SJSA1 (cell line): ENCODE results near the gene WFDC10B. TPM values are rescaled to one million over a fixed set of nuclear protein-coding genes. Genes with fewer than 3 reads are reported as not detected.
"Not testable (repeated sequence)": the region's sequence is repeated elsewhere in the genome, so short reads cannot be mapped to it uniquely, and the experiment has no call there.

Experiments
- DNase-seq, 2 experiments: peaks; one replicate each; pipeline ENCODE4 v3.0.0-alpha.2; 2015 to 2020; ENCODE audit warnings: low spot score in 2 of 2, low read depth in 1 of 2
- H3K27ac ChIP-seq: fragments of 250-450 bp; sonication (Bioruptor Pico); 2 replicates; pipeline ENCODE4 v1.5.1; 2020; ENCODE audit warnings: mild to moderate bottlenecking, moderate library complexity
- H3K27me3 ChIP-seq: fragments of 250-450 bp; sonication (Bioruptor Pico); replicated peaks from 2 replicates; pipeline ENCODE4 v1.5.1; 2020; ENCODE audit warnings: mild to moderate bottlenecking, moderate library complexity
- H3K36me3 ChIP-seq: fragments of 250-450 bp; sonication (Bioruptor Pico); 2 replicates; pipeline ENCODE4 v1.5.1; 2020; ENCODE audit warnings: mild to moderate bottlenecking
- H3K4me1 ChIP-seq: fragments of 250-450 bp; sonication (Bioruptor Pico); replicated peaks from 2 replicates; pipeline ENCODE4 v1.6.1; 2021; ENCODE audit warnings: mild to moderate bottlenecking
- H3K4me3 ChIP-seq: fragments of 250-450 bp; sonication (Bioruptor Pico); 2 replicates; pipeline ENCODE4 v1.5.1; 2020; ENCODE audit warnings: mild to moderate bottlenecking
- H3K9me3 ChIP-seq: fragments of 250-450 bp; sonication (Bioruptor Pico); replicated peaks from 2 replicates; pipeline ENCODE4 v1.5.1; 2020; ENCODE audit warnings: mild to moderate bottlenecking
- total RNA-seq: library from RNA; depleted of rRNA; stranded (reverse); fragments of >200 nt; shearing (Covaris generic); gene quantifications from 2 replicates; pipeline ENCODE4 v1.2.3, GENCODE V29; 2014

Gene WFDC10B
- total RNA-seq, 1 experiment from 2014 or later, result not detected

DNA sequence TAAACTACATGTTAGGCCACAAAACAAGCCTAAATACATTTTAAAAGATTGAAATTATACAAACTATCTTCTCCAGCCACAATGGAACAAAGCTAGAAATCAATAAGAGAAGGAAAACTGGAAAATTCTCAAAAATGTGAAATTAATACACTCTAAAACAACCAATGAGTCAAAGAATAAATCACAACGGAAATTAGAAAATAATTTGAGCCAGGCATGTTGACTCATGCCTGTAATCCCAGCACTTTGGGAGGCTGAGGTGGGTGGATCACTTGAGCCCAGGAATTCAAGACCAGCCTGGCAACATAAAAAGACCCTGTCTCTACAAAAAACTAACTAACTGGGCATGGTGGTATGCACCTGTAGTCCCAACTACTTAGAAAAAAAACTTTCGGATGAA, 9.3 kb downstream of the WFDC10B start:
- no peak for DNase-seq
- no peak overlapping the region for H3K27ac ChIP-seq
- H3K4me3 ChIP-seq, result no peak overlapping the region
- H3K4me1 ChIP-seq, result no peaks in the 10 kb centered on the region
- no peaks in the 10 kb centered on the region for H3K9me3 ChIP-seq
- H3K36me3 ChIP-seq, result no peaks in the 10 kb centered on the region
- 0 out of 2 replicates have a peak, but pooled peaks cover 9% of the 10 kb centered on the region for H3K27me3 ChIP-seq

DNA sequence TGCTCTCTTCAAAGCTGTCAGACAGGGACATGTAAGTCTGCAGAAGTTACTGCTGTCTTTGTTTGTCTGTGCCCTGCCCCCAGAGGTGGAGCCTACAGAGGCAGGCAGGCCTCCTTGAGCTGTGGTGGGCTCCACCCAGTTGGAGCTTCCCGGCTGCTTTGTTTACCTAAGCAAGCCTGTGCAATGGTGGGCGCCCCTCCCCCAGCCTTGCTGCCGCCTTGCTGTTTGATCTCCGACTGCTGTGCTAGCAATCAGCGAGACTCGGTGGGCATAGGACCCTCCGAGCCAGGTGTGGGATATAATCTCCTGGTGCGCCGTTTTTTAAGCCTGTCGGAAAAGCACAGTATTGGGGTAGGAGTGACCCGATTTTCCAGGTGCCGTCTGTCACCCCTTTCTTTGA, 11.5 kb downstream of the WFDC10B start:
- H3K36me3 ChIP-seq, H3K4me3 ChIP-seq, H3K27ac ChIP-seq, H3K4me1 ChIP-seq, H3K27me3 ChIP-seq, DNase-seq, H3K9me3 ChIP-seq: not testable (repeated sequence)

DNA sequence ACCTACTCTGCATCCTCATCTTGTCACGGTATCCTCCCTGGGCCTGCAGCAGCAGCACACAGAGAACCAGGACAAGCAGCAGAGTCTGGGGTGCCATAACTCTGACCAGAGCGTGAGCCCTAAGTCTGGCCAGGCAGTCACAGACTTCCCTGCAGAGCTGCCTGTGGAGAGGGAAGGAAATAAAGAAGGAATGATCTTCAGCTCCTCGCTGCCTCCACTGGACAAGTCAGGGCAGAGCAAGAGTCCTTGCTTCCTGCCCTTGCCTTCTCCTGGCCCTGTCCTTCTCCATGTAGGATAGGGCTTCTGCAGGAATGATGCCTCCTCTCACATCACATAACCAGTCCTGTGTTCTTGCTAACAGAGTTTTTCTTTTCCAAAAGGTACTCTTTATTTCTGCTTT, 18.9 kb downstream of the WFDC10B start:
- H3K27me3 ChIP-seq, result no peaks in the 10 kb centered on the region
- H3K27ac ChIP-seq, result no peak overlapping the region
- no peaks in the 10 kb centered on the region for H3K36me3 ChIP-seq
- H3K4me1 ChIP-seq, result no peaks in the 10 kb centered on the region
- no peaks in the 10 kb centered on the region for H3K9me3 ChIP-seq
- H3K4me3 ChIP-seq, result no peak overlapping the region
- no peak for DNase-seq

DNA sequence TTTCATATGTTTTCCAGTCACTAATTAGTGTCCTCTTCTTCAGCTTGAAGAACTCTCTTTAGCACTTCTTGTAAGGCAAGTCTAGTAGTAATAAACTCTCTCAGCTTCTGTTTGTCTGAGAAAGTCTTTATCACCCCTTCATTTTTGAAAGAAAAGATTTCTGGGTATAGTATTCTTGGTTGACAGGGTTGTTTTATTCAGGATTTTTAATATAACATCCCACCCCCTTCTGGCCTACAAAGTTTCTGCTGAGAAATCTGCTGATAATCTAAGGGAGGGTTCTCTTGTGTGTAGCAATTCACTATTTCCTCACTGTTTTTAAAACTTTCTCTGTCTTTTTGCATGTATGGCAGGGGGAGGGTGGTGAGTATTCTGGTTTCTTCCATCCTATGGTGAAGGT, 25.2 kb downstream of the WFDC10B start:
- H3K27me3 ChIP-seq, result no peaks in the 10 kb centered on the region; the same call in 1 of the 2 replicates
- H3K4me3 ChIP-seq, result no peak overlapping the region
- no peak for DNase-seq
- H3K36me3 ChIP-seq, result no peaks in the 10 kb centered on the region
- peaks cover 6% of the 10 kb centered on the region; the same call in 1 of the 2 replicates for H3K9me3 ChIP-seq
- H3K27ac ChIP-seq, result no peak overlapping the region
- no peaks in the 10 kb centered on the region for H3K4me1 ChIP-seq

DNA sequence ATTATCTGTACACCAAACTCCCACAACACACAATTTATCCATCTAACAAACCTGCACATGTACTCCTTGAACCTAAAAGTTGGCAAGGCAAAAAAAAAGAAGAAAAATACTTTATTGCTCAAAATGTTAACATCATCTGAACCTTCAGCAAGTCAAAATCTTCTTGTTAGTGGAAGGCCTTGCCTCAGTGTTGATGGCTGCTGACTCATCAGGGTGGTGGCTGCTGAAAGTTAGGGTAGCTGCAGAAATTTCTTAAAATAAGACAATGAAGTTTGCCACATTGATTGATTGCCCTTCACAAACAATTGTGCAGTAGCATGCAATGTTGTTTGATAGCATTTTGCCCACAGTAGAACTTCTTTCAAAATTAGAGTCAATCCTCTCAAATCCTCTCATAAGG, 32.1 kb downstream of the WFDC10B start:
- Histone ChIP-seq H3K9me3 (no peaks in the 10 kb centered on the region), H3K27me3 (peaks cover 4% of the 10 kb centered on the region), H3K4me3 (no peak overlapping the region), H3K4me1 (no peaks in the 10 kb centered on the region), H3K36me3 (no peaks in the 10 kb centered on the region), H3K27ac (no peak overlapping the region)
- no peak for DNase-seq

DNA sequence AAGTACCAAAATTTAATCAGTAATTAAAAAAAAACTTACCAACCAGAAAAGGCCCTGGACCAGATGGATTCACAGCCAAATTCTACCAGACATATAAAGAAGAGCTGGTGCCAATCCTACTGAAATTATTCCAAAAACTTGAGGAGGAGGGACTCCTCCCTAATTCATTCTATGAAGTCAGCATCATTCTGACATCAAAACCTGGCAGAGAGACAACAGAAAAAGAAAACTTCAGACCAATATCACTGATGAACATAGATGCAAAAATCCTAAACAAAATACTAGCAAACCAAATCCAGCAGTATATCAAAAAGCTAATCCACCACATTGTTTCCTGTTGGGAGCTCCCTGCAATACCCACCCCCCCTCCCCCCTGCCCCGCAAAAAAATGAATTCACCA, 34.7 kb downstream of the WFDC10B start, which contains the start of gene WFDC11:
Gene WFDC11, minus strand, starts transcription at position 101 of the 400 bp plus-strand sequence. CDS start 19,639 bp downstream, outside the sequence.
- H3K27me3 ChIP-seq, result peaks cover 4% of the 10 kb centered on the region; the same call in 1 of the 2 replicates
- no peak within 1 kb of the TSS for H3K4me3 ChIP-seq
- no peak for DNase-seq
- no peaks in the 10 kb centered on the region for H3K4me1 ChIP-seq
- no peaks in the 10 kb centered on the region for H3K36me3 ChIP-seq
- no peaks in the 10 kb centered on the region for H3K9me3 ChIP-seq
- H3K27ac ChIP-seq, result no peak within 1 kb of the TSS

DNA sequence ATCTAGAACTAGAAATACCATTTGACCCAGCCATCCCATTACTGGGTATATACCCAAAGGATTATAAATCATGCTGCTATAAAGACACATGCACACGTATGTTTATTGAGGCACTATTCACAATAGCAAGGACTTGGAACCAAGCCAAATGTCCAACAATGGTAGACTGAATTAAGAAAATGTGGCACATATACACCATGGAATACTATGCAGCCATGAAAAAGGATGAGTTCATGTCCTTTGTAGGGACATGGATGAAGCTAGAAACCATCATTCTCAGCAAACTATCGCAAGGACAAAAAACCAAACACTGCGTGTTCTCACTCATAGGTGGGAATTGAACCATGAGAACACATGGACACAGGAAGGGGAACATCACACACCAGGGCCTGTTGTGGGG, 47.8 kb downstream of the WFDC10B start:
- not testable (repeated sequence) for H3K27ac ChIP-seq, H3K36me3 ChIP-seq, H3K4me3 ChIP-seq, H3K27me3 ChIP-seq, H3K4me1 ChIP-seq, H3K9me3 ChIP-seq, DNase-seq

DNA sequence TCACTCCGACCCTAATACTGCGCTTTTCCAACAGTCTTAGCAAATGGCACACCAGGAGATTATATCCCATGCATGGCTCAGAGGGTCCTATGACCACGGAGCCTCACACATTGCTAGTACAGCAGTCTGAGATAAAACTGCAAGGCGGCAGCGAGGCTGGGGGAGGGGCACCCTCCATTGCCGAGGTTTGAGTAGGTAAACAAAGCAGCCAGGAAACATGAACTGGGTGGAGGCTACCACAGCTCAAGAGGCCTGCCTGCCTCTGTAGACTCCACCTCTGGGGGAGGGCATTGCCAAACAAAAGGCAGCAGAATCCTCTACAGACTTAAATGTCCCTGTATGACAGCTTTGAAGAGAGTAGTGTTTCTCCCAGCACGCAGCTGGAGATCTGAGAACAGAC, 53.1 kb downstream of the WFDC10B start:
- DNase-seq, H3K36me3 ChIP-seq, H3K27me3 ChIP-seq, H3K9me3 ChIP-seq, H3K4me3 ChIP-seq, H3K4me1 ChIP-seq, H3K27ac ChIP-seq: not testable (repeated sequence)

DNA sequence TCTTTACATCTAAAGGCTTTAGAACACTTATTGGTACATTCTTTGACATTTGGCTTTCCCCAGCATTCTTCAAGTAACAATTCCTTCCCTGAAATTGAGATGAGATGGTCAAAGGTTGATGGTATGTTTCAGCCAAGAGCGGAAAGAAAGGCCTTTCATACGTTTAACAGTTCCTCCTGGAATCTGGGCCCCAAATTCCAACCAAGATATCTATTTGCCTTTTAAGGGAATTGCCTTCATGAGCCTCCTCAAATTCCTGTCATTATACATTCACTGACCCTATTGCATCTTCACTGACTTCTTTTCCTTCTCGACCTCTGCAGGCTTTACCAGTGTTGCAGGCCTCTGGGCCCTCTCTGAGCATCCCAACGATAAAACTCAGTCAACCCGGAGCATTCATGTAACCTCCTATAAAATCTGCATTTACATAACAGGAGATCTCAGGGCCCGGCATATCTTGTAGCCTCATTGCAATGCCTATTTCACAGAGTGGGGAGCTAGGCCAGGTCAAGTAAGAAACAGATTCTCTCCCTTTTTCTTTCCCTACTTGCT, 55.4 kb downstream of the WFDC10B start:
- H3K27ac ChIP-seq, result no peak overlapping the region
- H3K4me1 ChIP-seq, result no peaks in the 10 kb centered on the region
- DNase-seq, result no peak
- no peaks in the 10 kb centered on the region for H3K9me3 ChIP-seq
- H3K36me3 ChIP-seq, result no peaks in the 10 kb centered on the region
- 0 out of 2 replicates have a peak, but pooled peaks cover 6% of the 10 kb centered on the region for H3K27me3 ChIP-seq
- H3K4me3 ChIP-seq, result no peak overlapping the region

DNA sequence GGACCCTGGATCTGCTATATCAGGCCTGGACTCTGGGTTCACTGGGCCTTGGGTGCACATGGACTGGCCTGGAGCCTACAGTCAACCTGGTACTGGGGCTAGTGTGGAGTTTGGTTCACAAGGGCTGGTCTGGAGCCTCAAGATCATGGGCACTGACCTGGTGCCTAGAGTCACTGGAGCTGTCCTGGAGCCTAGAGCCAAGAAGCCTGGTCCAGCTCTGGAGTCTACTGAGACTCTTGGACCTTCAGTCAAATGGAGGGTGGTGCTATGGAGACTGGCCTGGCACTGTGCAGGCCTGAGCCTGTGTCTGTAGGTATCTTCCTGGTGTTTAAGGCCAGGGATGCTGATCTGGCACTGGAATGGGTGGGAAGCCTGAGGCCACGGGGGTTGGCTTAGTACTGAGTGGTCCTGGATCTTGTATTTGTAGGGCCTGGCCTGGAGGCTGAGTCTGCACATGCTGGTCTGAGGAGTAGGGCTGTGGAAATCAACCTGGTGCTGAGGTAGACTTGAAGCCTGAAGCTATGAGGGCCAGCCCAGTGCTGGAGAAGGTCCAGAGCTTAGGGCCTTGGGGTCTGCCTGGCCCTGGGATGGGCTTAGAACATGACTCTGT, 57.3 kb downstream of the WFDC10B start:
- Histone ChIP-seq H3K36me3 (no peaks in the 10 kb centered on the region), H3K27ac (no peak overlapping the region), H3K4me1 (no peaks in the 10 kb centered on the region), H3K27me3 (0 out of 2 replicates have a peak, but pooled peaks cover 6% of the 10 kb centered on the region), H3K9me3 (no peaks in the 10 kb centered on the region), H3K4me3 (no peak overlapping the region)
- DNase-seq, result no peak

DNA sequence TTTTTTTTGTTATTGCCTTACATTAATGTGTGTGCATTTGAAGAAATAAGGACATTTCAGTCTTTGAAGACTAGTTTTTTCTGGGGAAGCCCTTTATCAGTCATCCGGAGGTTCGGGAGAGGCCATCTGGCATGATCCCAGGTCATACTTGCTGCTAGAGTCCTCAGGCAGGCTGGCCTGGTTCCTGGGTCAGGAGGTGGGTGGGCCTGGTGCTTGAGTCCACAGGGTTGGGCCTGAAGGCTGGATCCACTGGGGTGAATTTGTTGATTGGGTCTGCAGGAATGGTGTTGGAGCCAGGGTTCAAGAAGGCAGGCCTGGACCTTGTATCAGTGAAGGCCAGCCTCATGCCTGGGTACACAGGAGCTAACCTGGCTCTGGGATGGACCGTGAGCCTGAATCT, 57.9 kb downstream of the WFDC10B start:
- H3K4me3 ChIP-seq, result no peak overlapping the region
- 0 out of 2 replicates have a peak, but pooled peaks cover 6% of the 10 kb centered on the region for H3K27me3 ChIP-seq
- H3K4me1 ChIP-seq, result no peaks in the 10 kb centered on the region
- no peak overlapping the region for H3K27ac ChIP-seq
- no peaks in the 10 kb centered on the region for H3K36me3 ChIP-seq
- H3K9me3 ChIP-seq, result no peaks in the 10 kb centered on the region
- no peak for DNase-seq

DNA sequence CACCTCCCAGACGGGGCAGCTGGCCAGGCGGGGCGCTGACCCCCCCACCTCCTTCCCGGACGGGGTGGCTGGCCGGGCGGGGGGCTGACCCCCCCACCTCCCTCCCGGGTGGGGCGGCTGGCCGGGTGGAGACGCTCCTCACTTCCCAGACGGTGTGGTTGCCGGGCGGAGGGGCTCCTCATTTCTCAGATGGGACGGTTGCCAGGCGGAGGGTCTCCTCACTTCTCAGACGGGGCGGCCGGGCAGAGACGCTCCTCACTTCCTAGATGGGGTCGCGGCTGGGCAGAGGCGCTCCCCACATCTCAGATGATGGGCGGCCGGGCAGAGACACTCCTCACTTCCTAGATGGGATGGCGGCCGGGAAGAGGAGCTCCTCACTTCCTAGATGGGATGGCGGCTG, 59.0 kb downstream of the WFDC10B start:
- DNase-seq, H3K36me3 ChIP-seq, H3K27ac ChIP-seq: not testable (repeated sequence)

DNA sequence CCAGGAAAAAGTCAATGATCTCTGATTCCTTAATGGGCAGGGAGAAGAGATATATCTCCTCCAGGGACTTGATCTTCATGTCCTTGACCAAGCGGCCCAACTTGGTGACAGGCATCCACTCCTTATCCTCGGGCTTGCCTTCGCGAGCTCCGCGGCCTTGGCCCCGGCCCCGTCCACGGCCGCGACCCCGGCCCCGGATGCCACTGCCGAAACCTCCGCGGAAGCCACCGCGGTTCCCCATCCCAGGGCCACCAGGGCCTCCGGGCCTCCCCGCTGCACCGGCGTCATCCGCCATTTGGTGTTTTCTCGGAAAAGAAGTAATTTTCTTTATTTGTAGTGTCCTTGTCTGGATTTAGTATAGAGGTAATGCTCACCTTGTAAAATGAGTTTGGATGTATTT, 63.7 kb downstream of the WFDC10B start:
- not testable (repeated sequence) for H3K36me3 ChIP-seq, H3K9me3 ChIP-seq, H3K4me1 ChIP-seq, H3K27ac ChIP-seq, DNase-seq, H3K27me3 ChIP-seq, H3K4me3 ChIP-seq

More for the DNA sequence above, 59.0 kb downstream of the WFDC10B start:
- H3K4me3 ChIP-seq, H3K4me1 ChIP-seq, H3K9me3 ChIP-seq, H3K27me3 ChIP-seq: not testable (repeated sequence)

DNA sequence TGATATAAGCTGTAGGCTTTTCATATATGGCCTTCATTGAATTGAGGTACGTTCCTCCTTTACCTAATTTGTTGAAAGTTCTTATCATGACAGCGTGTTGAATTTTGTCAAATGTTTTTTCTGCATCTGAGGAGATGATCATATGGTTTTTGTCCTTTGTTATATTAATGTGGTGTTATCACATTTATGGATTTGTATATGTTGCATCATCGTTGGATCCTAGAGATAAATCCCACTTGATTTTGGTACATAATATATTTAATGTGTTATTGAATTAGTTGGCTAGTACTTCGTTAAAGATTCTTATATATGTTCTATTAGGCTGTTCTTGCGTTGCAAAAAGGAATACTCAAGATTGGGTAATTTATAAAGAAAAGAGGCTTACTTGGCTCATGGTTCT, 65.1 kb downstream of the WFDC10B start:
- no peaks in the 10 kb centered on the region for H3K27me3 ChIP-seq
- no peaks in the 10 kb centered on the region for H3K36me3 ChIP-seq
- no peak overlapping the region for H3K4me3 ChIP-seq
- H3K9me3 ChIP-seq, result no peaks in the 10 kb centered on the region
- H3K4me1 ChIP-seq, result no peaks in the 10 kb centered on the region
- no peak for DNase-seq
- H3K27ac ChIP-seq, result no peak overlapping the region

DNA sequence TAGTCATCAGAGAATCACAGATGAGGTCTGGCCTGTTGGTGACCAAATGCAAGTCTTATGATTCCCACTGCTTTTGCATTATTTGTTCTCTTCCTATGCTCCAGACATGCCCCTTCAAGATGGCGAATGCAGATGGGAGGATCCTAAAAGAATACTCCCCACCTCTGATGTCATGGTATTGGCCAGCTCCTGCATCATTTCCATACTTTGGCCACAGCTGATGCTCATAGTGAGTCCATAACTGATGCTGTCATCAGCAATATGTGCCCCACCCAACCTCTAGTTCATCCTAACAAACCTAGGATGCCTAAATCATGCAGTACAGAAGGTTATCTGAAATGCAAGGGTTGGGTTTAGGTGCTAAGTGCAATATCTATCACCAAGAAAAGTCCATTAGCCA, 68.3 kb downstream of the WFDC10B start:
- Histone ChIP-seq H3K4me1 (no peaks in the 10 kb centered on the region), H3K27ac (no peak overlapping the region), H3K27me3 (no peaks in the 10 kb centered on the region; the same call in 1 of the 2 replicates), H3K36me3 (no peaks in the 10 kb centered on the region), H3K4me3 (no peak overlapping the region), H3K9me3 (no peaks in the 10 kb centered on the region)
- no peak for DNase-seq
